ENCODE results near the gene MPDZ. TPM values are rescaled to one million over a fixed set of nuclear protein-coding genes. Genes with fewer than 3 reads are reported as not detected.

Gene MPDZ, protein sequence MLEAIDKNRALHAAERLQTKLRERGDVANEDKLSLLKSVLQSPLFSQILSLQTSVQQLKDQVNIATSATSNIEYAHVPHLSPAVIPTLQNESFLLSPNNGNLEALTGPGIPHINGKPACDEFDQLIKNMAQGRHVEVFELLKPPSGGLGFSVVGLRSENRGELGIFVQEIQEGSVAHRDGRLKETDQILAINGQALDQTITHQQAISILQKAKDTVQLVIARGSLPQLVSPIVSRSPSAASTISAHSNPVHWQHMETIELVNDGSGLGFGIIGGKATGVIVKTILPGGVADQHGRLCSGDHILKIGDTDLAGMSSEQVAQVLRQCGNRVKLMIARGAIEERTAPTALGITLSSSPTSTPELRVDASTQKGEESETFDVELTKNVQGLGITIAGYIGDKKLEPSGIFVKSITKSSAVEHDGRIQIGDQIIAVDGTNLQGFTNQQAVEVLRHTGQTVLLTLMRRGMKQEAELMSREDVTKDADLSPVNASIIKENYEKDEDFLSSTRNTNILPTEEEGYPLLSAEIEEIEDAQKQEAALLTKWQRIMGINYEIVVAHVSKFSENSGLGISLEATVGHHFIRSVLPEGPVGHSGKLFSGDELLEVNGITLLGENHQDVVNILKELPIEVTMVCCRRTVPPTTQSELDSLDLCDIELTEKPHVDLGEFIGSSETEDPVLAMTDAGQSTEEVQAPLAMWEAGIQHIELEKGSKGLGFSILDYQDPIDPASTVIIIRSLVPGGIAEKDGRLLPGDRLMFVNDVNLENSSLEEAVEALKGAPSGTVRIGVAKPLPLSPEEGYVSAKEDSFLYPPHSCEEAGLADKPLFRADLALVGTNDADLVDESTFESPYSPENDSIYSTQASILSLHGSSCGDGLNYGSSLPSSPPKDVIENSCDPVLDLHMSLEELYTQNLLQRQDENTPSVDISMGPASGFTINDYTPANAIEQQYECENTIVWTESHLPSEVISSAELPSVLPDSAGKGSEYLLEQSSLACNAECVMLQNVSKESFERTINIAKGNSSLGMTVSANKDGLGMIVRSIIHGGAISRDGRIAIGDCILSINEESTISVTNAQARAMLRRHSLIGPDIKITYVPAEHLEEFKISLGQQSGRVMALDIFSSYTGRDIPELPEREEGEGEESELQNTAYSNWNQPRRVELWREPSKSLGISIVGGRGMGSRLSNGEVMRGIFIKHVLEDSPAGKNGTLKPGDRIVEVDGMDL (N-terminal part only)
- total RNA-seq = 5.8 and 16.8 TPM in 2 replicates

GRCh38 chr9:13279284-13280141 is at the start of gene MPDZ:
Gene MPDZ (minus strand): TSS chr9:13279692. CDS start chr9:13250315, 29,377 bp downstream.

